GM20431 (cell line): ENCODE measurements around the gene LTA4H.

ENCODE experiments used
- in situ Hi-C: fragments of 300-500 bp; cut with MseI, MboI; formaldehyde crosslinking; loops from one replicate; pipeline ENCODE4 v1.15.0; 2020; ENCODE audit warnings: low sequenced_read_pairs; ENCODE audit not compliant: unreplicated experiment

The LTA4H gene

DNA sequence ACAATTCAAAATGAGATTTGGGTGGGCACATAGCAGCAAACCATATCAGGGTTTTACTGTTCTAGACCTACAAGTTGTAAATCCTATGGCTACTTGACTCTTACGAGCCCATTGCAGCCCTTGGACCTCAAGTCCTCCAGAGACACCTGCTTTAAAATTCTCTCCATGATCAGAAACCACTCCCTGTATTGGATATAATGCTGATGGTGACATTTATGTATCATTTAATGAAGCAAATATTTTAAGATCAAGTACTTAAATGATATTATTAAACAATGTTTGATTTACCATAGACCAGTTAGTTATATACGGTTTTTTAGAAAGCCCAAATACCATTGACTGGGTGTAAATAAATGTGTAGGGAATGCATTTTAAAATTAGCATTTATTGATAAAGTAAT lies 68.1 kb downstream of the LTA4H start:
- in situ Hi-C loops: no loop called here

- in situ Hi-C loops: no loop called here
Measured at GRCh38 chr12:95966287-95966870, 69.0 kb downstream of the LTA4H start.

- in situ Hi-C loops: no loop called here
Measured at GRCh38 chr12:95963096-95963495, 72.3 kb downstream of the LTA4H start.

GRCh38 chr12:95962222-95962621 lies 73.2 kb downstream of the LTA4H start:
- in situ Hi-C loops: no loop called here

DNA sequence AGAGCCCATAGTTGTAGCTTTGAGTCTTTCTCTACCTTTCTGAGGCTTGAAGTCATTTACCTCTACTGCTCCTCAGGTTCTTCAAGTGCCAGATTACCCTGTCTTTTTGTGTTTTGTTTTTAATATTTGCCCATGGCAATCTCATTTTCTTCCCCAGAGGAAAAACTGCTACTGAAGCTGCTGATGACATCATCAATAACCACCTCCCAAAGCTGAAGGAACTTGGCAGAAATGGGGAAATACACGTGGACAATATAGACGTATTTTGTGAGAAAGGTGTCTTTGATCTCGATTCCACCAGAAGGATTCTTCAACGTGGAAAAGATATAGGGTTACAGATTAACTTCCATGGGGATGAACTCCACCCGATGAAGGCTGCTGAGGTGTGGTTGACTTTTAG lies 75.1 kb downstream of the LTA4H start:
- in situ Hi-C loops: no loop called here

GRCh38 chr12:95959107-95959506 lies 76.3 kb downstream of the LTA4H start:
- in situ Hi-C loops: no loop called here

DNA sequence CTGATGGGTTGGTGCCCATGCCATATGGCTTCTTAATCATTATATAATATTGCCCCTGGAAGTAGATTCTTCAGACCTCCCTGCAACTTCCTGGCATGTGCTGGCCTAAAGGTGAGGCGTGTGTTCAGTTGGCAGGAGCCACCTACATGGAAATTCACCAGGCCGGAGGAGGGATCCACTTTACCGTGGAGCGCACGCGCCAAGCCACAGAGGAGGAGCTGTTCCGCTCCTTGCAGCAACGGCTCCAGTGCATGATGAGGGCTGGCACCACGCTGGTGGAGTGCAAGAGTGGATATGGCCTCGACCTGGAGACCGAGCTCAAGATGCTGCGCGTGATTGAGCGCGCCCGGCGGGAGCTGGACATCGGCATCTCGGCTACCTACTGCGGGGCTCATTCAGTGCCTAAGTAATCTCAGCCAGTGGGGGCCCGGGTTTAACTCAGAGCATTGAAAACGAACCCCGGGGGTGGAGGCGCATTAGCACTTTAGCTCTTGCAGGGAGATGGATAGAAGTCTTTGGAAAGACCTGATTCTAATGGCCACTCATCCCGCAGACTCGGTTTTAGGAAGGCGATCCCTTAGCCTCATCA lies 78.7 kb downstream of the LTA4H start:
- in situ Hi-C loops: no loop called here

GRCh38 chr12:95955549-95956159 lies 79.7 kb downstream of the LTA4H start:
- in situ Hi-C loops: no loop called here

DNA sequence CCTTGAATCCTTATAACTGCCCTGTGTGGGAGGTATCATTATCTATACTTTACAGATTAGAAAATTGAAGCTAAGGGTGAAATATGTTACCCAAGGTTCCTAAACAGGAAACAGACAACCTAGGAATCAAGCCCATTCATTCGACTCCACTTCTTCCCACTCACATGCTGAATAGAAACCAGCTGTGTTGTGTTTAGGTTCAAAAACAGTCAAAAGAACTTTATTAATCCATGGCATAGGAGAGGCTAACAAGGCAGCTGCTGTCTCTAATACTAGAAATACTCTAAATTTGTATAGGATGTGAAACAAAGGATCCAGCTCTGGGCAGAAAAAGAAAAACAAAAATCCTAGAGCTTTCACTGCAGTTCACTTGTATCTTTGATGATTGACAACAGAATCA lies 82.4 kb downstream of the LTA4H start:
- in situ Hi-C loops: no loop called here

DNA sequence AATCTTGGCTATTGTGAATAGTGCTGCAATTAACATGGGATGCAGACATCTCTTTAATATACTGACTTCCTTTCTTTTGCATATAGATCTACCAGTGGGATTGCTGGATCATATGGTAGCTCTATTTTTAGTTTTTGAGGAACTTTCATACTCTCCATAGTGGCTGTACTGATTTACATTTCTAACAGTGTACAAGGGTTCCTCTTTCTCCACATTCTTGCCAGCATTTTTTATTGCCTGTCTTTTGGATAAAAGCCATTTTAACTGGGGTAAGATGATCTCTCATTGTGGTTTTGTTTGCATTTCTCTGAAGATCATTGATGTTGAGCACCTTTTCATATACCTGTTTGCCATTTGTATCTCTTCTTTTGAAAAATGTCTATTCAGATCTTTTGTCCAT lies 83.9 kb downstream of the LTA4H start:
- in situ Hi-C loops: no loop called here
